ENCODE results near the gene FBXW7. TPM values are rescaled to one million over a fixed set of nuclear protein-coding genes. Genes with fewer than 3 reads are reported as not detected.
"Not testable (repeated sequence)": the region's sequence is repeated elsewhere in the genome, so short reads cannot be mapped to it uniquely, and the experiment has no call there.

The FBXW7 gene
- total and polyA plus RNA-seq, 2 donors (not counting 1 experiment from before 2014, with no cell fraction given), result 16.3 to 68.7 TPM

DNA sequence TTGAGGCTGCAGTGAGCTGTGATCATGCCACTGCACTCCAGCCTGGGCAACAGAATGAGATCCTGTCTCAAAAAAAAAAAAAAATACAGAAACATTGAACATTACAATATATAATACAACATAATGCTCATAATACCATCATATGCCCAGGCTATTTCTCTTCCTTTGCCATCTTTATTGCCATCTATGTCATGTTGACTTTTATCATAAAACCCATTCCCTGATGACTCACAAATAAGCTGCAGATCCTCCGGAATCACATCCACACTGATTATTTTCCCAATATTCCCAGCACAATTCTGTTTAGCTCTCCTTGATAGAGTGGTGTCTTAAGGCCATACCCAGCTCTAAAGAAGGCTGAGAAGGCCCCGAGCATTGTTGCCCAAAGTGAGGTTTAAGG is 9.2 kb upstream of the FBXW7 start:
- DNase-seq (ENCODE audit: low read depth in 2 of 2), result no peak
- TF ChIP-seq, protein P1, sequence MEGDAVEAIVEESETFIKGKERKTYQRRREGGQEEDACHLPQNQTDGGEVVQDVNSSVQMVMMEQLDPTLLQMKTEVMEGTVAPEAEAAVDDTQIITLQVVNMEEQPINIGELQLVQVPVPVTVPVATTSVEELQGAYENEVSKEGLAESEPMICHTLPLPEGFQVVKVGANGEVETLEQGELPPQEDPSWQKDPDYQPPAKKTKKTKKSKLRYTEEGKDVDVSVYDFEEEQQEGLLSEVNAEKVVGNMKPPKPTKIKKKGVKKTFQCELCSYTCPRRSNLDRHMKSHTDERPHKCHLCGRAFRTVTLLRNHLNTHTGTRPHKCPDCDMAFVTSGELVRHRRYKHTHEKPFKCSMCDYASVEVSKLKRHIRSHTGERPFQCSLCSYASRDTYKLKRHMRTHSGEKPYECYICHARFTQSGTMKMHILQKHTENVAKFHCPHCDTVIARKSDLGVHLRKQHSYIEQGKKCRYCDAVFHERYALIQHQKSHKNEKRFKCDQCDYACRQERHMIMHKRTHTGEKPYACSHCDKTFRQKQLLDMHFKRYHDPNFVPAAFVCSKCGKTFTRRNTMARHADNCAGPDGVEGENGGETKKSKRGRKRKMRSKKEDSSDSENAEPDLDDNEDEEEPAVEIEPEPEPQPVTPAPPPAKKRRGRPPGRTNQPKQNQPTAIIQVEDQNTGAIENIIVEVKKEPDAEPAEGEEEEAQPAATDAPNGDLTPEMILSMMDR (conservative IDR thresholded peaks at IDR 0.05 in 1 of 2, IDR thresholded peaks at IDR 0.05 in 1 of 2; ENCODE audit: low read depth in 1 of 2, low read length in 2 of 2), result no peak
- TF ChIP-seq EZH2 (IDR thresholded peaks at IDR 0.05; ENCODE audit: low read length, missing control alignments), result no peak
- H3K36me3 ChIP-seq (ENCODE audit: control insufficient read depth, insufficient read depth, low read length), result no peaks in the 10 kb centered on the region
- no peak overlapping the region for H2AFZ ChIP-seq (ENCODE audit: low read length)
- H3K4me1 ChIP-seq (ENCODE audit: control insufficient read depth, extremely low read depth, insufficient read depth, low read length), result no peaks in the 10 kb centered on the region
- peaks cover 5% of the 10 kb centered on the region for H3K79me2 ChIP-seq (ENCODE audit: control insufficient read depth, insufficient read depth, low read length)
- H3K9ac ChIP-seq (ENCODE audit: insufficient read depth, low read length), result no peak overlapping the region
- H3K4me2 ChIP-seq (ENCODE audit: extremely low read depth, insufficient read depth, low read length), result no peak overlapping the region
- no peaks in the 10 kb centered on the region for H3K27me3 ChIP-seq (ENCODE audit: control insufficient read depth, insufficient read depth, low read length)
- no peaks in the 10 kb centered on the region for H3K9me3 ChIP-seq (ENCODE audit: control insufficient read depth, insufficient read depth, low read depth, low read length)
- no peak overlapping the region for H3K27ac ChIP-seq (ENCODE audit: insufficient read depth, low read length)
- no peak overlapping the region for H3K4me3 ChIP-seq (replicated peaks in 1 of 4; ENCODE audit: control extremely low read depth in 1 of 4, insufficient read depth in 1 of 4, low read depth in 3 of 4, low read length in 4 of 4)
- no peaks in the 10 kb centered on the region for H4K20me1 ChIP-seq (ENCODE audit: control insufficient read depth, extremely low read depth, insufficient read depth, low read length)

DNA sequence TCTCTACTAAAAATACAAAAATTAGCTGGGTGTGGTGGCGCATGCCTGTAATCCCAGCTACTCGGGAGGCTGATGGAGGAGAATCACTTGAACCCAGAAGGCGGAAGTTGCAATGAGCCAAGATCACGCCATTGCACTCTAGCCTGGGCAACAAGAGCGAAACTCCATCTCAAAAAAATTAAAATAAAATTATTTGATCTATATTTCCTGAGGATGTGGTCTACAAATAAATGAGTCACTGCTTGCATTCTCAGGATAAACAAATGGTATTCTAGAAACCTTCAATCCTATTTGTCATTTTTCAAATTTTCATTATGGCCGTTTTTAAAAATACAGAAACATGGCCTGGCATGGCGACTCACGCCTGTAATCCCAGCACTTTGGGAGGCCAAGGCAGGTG is 8.6 kb upstream of the FBXW7 start:
- H3K4me1 ChIP-seq (ENCODE audit: control insufficient read depth, extremely low read depth, insufficient read depth, low read length); H3K79me2 ChIP-seq (ENCODE audit: control insufficient read depth, insufficient read depth, low read length); H3K27me3 ChIP-seq (ENCODE audit: control insufficient read depth, insufficient read depth, low read length); H2AFZ ChIP-seq (ENCODE audit: low read length); H3K9ac ChIP-seq (ENCODE audit: insufficient read depth, low read length); H3K36me3 ChIP-seq (ENCODE audit: control insufficient read depth, insufficient read depth, low read length); H3K27ac ChIP-seq (ENCODE audit: insufficient read depth, low read length); H3K4me2 ChIP-seq (ENCODE audit: extremely low read depth, insufficient read depth, low read length); H4K20me1 ChIP-seq (ENCODE audit: control insufficient read depth, extremely low read depth, insufficient read depth, low read length); H3K4me3 ChIP-seq (replicated peaks in 1 of 4; ENCODE audit: control extremely low read depth in 1 of 4, insufficient read depth in 1 of 4, low read depth in 3 of 4, low read length in 4 of 4); DNase-seq (ENCODE audit: low read depth in 2 of 2); H3K9me3 ChIP-seq (ENCODE audit: control insufficient read depth, insufficient read depth, low read depth, low read length): not testable (repeated sequence)

DNA sequence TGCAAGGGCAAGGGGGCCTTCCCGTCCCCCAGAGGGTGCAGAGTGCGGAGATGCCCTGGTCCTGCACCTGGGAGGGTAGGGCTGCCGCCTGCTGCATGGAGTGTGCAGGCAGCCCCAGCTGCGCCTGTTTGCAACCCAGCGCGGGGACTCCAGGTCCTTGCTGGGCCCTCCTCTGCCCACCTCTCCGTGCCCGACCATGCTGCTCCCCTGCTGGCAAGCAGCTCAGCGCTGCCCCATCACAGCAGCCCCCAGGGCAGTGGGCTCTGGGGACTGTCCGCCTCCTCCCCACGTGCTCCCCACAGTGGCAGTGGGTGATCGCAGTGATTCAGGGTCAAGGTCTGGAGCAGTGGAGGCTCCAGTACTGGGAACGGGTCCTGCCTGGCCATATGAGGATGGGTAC is 5.0 kb upstream of the FBXW7 start:
- Histone ChIP-seq H4K20me1 (ENCODE audit: control insufficient read depth, extremely low read depth, insufficient read depth, low read length) (no peaks in the 10 kb centered on the region), H3K27ac (ENCODE audit: insufficient read depth, low read length) (no peak overlapping the region), H3K36me3 (ENCODE audit: control insufficient read depth, insufficient read depth, low read length) (no peaks in the 10 kb centered on the region), H3K27me3 (ENCODE audit: control insufficient read depth, insufficient read depth, low read length) (no peaks in the 10 kb centered on the region), H3K4me3 (replicated peaks in 1 of 4; ENCODE audit: control extremely low read depth in 1 of 4, insufficient read depth in 1 of 4, low read depth in 3 of 4, low read length in 4 of 4) (no peak overlapping the region), H3K9me3 (ENCODE audit: control insufficient read depth, insufficient read depth, low read depth, low read length) (no peaks in the 10 kb centered on the region), H3K9ac (ENCODE audit: insufficient read depth, low read length) (no peak overlapping the region), H3K4me1 (ENCODE audit: control insufficient read depth, extremely low read depth, insufficient read depth, low read length) (peaks cover 3% of the 10 kb centered on the region), H2AFZ (ENCODE audit: low read length) (no peak overlapping the region), H3K4me2 (ENCODE audit: extremely low read depth, insufficient read depth, low read length) (no peak overlapping the region), H3K79me2 (ENCODE audit: control insufficient read depth, insufficient read depth, low read length) (peaks cover 34% of the 10 kb centered on the region)
- TF ChIP-seq, protein P1 (conservative IDR thresholded peaks at IDR 0.05 in 1 of 2, IDR thresholded peaks at IDR 0.05 in 1 of 2; ENCODE audit: low read depth in 1 of 2, low read length in 2 of 2), result no peak
- TF ChIP-seq EZH2 (IDR thresholded peaks at IDR 0.05; ENCODE audit: low read length, missing control alignments), result no peak
- no peak for DNase-seq (ENCODE audit: low read depth in 2 of 2)
